ENCODE measurements around the gene IL17B. TPM values are rescaled to one million over a fixed set of nuclear protein-coding genes. Genes with fewer than 3 reads are reported as not detected.

Gene IL17B
- total and polyA plus RNA-seq, 2 of the 8 experiments (the other 6 are each of a cell fraction or from before 2014, with no cell fraction given): 0.18 TPM; not detected in 1

- no peak for TF ChIP-seq E2F6 (IDR thresholded peaks at IDR 0.05)
- TF ChIP-seq CTBP2 (IDR thresholded peaks at IDR 0.05; ENCODE audit: borderline replicate concordance, insufficient read depth, insufficient read length, low read length): no peak
- no peak for TF ChIP-seq ASH2L (IDR thresholded peaks at IDR 0.05; ENCODE audit: low read length)
Measured at GRCh38 chr5:149407323-149408251, 28.5 kb upstream of the IL17B start (continued).

Measured in H1 (cell line).